HG03575 (cell line): ENCODE measurements around the gene MDC1.
"Not testable (repeated sequence)": the region's sequence is repeated elsewhere in the genome, so short reads cannot be mapped to it uniquely, and the experiment has no call there.

Experiments used
- ATAC-seq: cut with Tn5 transposase; IDR thresholded peaks from one replicate; pipeline ENCODE4 v1.9.1; 2021; ENCODE audit not compliant: unreplicated experiment, insufficient number of reproducible peaks, low FRiP score; ENCODE audit errors: extremely low read depth

The MDC1 gene, protein sequence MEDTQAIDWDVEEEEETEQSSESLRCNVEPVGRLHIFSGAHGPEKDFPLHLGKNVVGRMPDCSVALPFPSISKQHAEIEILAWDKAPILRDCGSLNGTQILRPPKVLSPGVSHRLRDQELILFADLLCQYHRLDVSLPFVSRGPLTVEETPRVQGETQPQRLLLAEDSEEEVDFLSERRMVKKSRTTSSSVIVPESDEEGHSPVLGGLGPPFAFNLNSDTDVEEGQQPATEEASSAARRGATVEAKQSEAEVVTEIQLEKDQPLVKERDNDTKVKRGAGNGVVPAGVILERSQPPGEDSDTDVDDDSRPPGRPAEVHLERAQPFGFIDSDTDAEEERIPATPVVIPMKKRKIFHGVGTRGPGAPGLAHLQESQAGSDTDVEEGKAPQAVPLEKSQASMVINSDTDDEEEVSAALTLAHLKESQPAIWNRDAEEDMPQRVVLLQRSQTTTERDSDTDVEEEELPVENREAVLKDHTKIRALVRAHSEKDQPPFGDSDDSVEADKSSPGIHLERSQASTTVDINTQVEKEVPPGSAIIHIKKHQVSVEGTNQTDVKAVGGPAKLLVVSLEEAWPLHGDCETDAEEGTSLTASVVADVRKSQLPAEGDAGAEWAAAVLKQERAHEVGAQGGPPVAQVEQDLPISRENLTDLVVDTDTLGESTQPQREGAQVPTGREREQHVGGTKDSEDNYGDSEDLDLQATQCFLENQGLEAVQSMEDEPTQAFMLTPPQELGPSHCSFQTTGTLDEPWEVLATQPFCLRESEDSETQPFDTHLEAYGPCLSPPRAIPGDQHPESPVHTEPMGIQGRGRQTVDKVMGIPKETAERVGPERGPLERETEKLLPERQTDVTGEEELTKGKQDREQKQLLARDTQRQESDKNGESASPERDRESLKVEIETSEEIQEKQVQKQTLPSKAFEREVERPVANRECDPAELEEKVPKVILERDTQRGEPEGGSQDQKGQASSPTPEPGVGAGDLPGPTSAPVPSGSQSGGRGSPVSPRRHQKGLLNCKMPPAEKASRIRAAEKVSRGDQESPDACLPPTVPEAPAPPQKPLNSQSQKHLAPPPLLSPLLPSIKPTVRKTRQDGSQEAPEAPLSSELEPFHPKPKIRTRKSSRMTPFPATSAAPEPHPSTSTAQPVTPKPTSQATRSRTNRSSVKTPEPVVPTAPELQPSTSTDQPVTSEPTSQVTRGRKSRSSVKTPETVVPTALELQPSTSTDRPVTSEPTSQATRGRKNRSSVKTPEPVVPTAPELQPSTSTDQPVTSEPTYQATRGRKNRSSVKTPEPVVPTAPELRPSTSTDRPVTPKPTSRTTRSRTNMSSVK (N-terminal part only)

GRCh38 chr6:30717129-30717844 is at the start of gene MDC1:
TSS of gene MDC1 (minus strand) at chr6:30717281. CDS start at chr6:30715175, 2,106 bp downstream.
- peak; percentile 34 for ATAC-seq

DNA sequence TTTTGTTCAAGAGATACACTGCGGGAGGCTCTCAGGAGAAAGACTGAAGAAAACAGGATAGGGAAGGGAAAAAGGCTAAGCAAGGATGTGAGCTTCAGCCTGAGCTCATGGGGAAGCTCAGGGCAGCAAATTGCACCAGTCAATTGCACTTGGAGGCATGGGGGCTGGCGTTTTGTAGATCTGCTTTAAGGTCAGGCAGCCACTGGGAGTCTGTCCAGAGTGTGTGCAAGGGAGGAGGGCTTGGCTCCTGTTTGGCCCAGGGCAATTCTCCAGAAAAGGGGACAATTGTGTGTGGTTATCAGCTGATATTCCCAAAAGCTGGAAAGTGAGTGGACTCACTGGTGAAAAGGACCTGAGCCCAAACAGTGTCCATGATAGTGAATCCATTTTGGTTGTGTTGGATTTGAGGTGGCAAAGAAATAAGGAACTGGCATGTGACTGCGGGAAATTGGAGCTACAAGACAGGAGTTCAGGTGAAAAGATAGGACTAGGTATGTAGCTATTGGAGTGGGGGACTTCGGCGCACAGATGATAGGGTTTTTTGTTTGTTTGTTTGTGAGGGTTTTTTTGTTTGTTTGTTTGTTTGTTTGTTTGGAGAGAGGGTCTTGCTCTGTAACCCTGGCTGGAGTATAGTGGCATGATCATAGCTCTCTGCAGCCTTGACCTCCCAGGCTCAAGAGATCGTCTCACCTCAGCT is 49.5 kb upstream of the MDC1 start:
- no peak for ATAC-seq

DNA sequence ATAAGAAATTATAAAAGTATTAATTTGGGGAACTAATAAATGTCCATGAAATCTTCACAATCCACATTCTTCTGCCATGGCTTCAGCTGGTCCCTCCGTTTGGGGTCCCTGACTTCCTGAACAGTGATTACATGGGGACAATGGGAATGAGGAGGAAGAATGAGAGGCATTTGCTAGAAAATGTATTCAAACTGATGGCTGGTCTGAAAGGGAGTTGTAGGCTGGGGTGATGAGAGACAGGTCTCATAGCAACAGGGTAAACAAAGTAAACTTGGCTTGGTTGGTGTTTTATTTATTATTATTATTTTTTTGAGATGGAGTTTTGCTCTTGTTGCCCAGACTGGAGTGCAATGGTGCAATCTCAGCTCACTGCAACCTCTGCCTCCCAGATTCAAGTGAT is 48.4 kb upstream of the MDC1 start:
- not testable (repeated sequence) for ATAC-seq

DNA sequence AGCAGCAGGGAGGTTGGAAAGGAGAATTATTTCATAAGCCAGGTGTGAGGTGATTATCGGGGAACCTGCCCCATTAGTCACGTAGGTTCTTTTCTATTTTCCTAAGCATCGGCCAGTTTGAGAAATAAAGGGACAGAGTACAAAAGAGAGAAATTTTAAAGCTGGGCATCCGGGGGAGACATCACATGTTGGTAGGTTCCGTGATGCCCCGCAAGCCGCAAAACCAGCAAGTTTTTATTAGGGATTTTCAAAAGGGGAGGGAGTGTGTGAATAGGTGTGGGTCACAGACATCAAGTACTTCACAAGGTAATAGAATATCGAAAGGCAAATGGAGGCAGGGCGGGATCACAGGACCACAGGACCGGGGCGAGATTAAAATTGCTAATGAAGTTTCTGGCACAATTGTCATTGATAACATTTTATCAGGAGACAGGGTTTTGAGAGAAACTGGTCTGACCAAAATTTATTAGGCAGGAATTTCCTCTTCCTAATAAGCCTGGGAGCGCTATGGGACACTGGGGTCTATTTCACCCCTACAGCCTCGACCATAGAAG is 47.5 kb upstream of the MDC1 start:
- ATAC-seq: not testable (repeated sequence)

DNA sequence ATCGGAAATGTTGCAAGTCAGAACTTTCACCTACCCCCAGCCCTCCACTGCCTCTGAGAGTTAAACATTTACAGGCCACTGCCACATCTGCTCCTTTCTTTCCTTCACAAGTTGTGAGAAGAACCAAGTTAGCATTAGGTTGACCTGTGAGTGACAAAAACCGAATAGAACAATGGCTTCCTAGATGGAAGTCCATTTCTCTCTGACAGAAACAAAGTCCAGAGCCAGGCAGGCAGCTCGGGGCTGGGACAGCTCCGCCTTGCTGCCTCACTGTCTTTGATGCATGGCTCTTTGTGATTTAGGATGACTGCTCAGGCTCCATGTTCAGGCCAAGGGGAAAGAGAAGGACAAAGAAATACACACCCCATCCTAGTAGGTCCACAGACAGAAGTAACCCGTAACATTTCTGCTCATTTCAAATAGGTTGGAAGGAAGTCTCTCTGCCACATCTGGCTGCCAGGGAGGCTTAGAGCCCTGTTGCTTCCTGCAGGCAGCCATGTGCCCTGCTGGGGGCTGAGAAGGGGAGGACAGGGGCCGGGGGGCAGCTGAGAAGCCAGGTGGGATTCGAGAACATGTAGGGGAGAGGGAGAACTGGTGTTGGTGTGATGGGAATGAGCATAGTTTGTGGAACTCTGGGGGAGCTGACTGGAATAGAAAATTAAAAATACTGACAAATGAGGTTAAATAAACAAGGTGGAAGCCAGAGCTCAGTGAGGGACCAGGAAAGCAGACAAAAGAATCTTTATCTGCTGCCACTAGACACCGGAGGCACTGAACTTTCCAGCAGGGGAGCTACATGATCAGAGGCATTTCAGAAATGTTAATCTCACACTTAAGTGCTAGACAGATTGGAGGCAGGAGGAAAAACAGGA is 46.8 kb upstream of the MDC1 start:
- no peak for ATAC-seq

DNA sequence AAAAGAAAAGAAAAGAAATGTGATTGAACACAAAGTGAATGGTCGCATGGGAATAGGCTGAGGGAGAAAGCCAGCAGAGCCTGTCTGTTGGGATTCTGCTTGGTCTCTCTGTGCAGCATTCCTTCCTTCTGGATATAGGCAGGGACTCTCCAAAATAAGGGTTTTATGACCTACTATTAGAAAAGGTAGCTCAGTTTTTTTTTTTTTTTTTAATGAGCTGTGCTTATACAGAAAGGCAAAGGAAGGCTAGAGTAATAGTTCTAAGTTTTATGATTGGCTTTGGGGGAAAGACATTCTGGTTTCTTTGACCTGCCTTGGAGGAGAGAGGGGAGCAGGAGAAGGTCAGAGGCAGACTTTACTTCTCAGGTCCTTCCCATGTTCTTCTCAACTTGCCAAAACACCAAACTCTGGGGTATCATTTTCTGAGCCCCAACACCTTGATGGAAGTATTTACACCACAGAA is 46.1 kb upstream of the MDC1 start:
- ATAC-seq: no peak

- no peak for ATAC-seq
These were observed 44.8 kb upstream of the MDC1 start for GRCh38 chr6:30761791-30762429.

- no peak for ATAC-seq
These were observed 43.5 kb upstream of the MDC1 start for GRCh38 chr6:30760549-30760948.

DNA sequence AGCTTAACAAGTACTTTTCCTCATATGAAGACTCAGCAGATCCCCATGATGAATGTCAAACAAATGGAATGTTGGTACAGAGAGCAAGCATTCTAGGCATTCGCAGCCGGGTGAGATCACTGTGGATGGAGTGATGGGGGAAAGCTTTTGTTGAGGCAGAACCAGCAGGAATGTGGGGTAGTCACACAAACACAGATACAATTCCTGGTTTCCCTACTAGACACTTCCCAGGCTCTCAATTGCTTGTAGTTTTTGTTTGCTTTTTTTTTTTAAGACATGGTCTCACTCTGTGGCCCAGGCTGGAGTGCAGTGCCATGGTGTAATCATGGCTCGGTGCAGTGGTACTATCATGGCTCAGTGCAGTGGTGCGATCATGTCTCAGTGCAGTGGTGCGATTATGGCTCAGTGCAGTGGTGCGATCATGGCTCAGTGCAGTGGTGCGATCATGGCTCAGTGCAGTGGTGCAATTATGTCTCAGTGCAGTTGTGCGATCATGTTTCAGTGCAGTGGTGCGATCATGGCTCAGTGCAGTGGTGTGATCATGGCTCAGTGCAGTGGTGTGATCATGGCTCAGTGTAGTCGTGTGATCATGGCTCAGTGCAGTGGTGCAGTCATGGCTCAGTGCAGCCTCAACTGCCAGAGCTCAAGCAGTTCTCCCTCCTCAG is 42.6 kb upstream of the MDC1 start:
- no peak for ATAC-seq

DNA sequence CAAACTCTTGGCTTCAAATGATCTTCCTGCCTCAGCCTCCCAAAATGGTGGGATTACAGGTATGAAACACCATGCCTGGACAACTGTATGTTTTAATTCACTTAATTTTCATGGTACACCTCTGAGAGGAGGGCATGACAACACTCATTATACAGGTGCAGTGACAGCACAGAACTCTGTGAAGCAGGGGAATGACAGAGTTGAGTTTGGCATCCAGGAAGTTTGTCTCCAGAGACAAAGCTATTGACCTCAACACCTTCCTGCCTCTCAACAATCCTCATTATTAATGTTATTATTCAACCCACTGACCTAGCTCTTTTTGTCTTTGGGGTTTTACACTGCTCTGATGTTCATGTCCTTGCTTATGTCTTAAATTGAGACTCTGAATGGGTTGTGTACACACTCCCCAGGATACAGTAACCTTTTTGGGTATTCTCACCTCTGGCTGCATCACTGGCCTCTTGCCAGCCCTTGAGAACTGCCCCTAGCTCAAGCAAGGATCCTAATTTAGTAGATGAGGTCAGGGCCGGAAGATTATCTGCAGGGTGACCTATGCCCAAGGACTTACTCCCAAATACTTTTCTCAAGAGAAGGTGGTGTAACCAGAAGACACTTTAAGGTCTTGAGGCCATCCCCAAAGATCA is 40.3 kb upstream of the MDC1 start:
- no peak for ATAC-seq

DNA sequence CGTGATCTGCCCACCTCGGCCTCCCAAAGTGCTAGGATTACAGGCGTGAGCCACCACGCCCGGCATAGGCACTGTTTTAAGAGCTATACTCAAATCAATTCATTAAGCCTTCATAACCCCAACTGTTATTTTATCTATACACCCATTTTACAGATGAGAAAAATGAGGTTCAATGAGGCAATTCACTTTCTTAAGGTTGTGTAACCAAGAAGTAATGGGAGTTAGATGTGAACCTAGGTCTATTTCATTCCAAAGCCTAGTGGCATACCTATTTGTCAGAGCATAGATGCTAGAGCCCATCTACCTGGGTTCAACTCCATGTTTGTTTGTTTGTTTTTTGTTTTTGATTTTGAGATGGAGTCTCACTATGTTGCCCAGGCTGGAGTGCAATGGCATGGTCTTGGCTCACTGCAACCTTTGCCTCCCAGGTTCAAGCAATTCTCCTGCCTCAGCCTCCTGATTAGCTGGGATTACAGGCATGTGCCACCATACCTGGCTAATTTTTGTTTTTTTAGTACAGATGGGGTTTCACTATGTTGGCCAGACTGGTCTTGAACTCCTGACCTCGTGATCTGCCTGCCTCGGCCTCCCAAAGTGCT is 39.4 kb upstream of the MDC1 start:
- ATAC-seq: not testable (repeated sequence)

DNA sequence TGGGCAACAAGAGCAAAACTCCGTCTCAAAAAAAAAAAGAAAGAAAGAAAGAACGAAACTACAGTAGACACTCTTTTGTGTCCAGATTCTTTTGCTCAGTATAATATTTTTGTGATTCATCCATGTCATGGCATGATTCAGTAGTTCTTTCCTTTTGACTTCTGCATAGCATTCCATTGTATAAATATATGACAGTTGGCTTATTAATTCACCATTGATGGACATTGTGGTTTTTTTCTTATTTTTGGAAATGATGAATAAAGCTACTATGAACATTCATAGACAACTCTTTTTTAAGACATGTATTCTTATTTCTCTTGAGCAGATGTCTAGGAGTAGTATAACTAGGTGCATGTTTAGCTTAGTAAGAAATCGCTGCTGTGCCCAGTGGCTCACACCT is 37.5 kb upstream of the MDC1 start:
- no peak for ATAC-seq

DNA sequence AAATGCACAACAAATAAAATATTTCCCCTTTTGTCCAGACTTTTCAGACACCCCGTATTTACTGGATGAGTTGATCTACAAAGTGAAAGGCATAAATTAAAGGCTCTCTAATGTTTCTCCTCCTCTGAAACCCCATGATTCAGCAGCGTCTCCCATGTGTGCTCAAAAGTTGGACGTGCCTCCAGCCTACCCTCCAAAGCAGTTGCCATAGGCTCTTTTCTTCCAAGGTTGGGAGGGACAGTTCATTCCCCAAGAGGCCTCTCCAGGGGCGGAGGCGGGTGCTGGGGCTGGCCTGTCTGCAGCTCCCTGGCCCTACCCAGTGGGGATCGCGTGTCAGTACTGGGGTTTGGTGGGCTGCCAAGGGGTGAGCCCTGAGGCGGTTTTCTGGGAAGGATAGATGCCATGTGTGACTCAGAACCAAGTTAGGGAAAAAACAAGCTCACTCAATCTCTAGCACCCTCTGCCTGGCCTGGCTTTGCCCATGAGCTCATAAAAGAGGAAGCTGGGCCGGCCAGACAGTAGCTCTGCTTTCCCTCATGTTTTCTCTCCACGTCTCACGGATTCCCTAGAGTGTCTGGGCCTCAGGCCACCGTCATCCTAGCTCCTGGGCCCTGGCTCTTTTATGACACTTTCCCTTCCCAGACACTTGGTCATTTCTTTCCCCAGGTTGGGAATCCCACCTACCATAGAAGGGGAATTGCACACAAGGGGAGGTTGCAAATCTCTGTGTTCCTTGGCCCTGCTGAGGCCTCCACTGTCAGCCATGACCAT is 35.3 kb upstream of the MDC1 start:
- no peak for ATAC-seq

GRCh38 chr6:30750379-30750668 is 33.2 kb upstream of the MDC1 start:
- ATAC-seq: no peak
